HL-60 (cell line): ENCODE measurements around the gene SLC12A7.

ENCODE experiments used
- DNase-seq, 2 experiments: peaks; one replicate each; pipeline ENCODE4 v3.0.0-alpha.2; 2010 to 2020; ENCODE audit warnings: low read depth in 1 of 2, low spot score in 1 of 2
- H3K27ac ChIP-seq: fragments of 250-450 bp; sonication (Bioruptor Pico); replicated peaks from 2 replicates; pipeline ENCODE4 v1.5.1; 2020; ENCODE audit warnings: mild to moderate bottlenecking, moderate library complexity
- H3K27me3 ChIP-seq: fragments of 250-450 bp; sonication (Bioruptor Pico); 2 replicates; pipeline ENCODE4 v1.5.1; 2021; ENCODE audit warnings: mild to moderate bottlenecking, moderate library complexity; ENCODE audit not compliant: insufficient read depth, poor library complexity, severe bottlenecking
- H3K4me3 ChIP-seq: replicated peaks from 2 replicates; pipeline ENCODE4 v1.5.1; 2011; ENCODE audit warnings: mild to moderate bottlenecking, control low read depth, low read length; ENCODE audit not compliant: insufficient read depth
- CTCF ChIP-seq: IDR thresholded peaks from one replicate; pipeline ENCODE4 v1.5.1; 2011; ENCODE audit warnings: low read length, control low read depth, inconsistent platforms; ENCODE audit not compliant: insufficient read depth
- GABPA ChIP-seq: IDR thresholded peaks from 2 replicates; pipeline ENCODE4 v1.6.1; 2012; ENCODE audit warnings: low read depth
- POLR2AphosphoS5 ChIP-seq: IDR thresholded peaks from 2 replicates; pipeline ENCODE4 v1.6.1; 2012; ENCODE audit warnings: low read depth
- REST ChIP-seq: IDR thresholded peaks from 2 replicates; pipeline ENCODE4 v1.6.1; 2012; ENCODE audit warnings: low read depth; ENCODE audit not compliant: insufficient replicate concordance
- SPI1 ChIP-seq: IDR thresholded peaks from 2 replicates; pipeline ENCODE4 v1.6.1; 2012; ENCODE audit warnings: low read depth, mild to moderate bottlenecking, borderline replicate concordance

The SLC12A7 gene

DNA sequence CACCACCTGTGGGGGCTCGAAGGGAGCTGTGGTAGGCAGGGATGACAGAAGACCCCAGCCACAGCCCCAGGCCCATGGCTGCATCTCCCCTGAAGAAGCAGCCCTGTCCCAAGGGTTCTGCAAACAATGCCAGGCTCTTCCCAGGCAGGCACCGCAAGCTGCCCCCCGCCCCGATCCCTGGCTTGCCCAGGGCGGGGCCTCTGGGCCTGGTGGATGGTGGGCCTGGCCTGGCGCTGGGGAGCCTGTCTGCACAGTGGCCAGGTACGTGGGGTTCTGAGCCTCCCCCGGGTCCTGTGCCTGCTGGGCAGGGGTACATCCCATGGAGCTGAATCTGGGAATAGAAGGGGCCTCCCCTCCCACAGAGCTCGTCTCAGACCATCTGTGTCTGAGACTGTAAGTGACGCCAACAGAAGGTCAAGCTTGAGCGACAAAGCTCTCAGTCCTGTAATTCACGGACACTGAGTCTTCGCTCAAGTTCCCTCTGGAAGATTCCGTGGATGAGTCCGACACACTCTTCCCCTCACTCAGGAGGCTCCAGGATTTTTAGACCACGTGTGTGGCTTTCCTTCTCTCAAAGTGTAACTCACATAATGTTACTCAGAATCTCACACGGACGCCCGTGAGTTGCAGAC, 4.4 kb upstream of the SLC12A7 start:
- DNase-seq: no peak

DNA sequence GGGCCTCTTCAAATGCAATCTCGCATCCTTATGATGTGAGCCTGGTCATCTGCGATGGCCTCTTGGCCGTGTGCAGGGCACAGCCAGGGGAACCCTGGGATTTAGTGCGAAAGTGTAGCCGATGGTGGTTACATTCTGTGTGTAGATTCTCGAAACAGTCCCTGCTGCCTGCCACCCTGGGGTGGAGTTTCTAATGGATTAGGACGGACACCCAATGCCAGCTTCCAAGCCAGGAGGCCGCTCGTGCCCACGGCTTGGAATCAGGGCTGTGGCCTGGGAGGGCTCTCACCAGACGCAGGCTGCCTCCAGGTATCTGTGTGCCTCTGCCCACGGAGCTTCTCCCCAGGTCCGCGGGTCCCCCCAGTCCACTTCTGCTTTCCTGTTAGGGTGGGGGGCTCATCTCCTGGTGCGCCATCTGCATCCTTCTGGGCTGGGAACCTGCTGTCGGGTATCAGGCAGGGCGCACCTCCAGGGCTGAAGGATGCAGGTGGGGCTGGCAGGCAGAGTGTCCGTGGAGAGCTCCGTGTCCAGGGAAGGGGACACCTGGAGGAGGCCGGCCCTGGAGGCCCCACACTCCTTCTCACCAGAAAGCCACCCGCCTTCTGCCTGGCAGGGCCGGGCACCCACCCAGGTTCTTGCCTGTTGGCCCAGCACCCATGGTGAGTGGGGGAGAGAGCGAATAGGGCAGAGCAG, 3.4 kb upstream of the SLC12A7 start:
- no peak for DNase-seq
- no peaks in the 10 kb centered on the region for H3K27me3 ChIP-seq
- TF ChIP-seq CTCF (no peak), SPI1 (no peak), REST (no peak), GABPA (no peak), POLR2AphosphoS5 (no peak)

More for the DNA sequence above, 4.4 kb upstream of the SLC12A7 start:
- H3K27me3 ChIP-seq: no peaks in the 10 kb centered on the region
- H3K27ac ChIP-seq: no peak overlapping the region
- H3K4me3 ChIP-seq: no peak overlapping the region
- TF ChIP-seq GABPA: no peak
- no peak for TF ChIP-seq POLR2AphosphoS5
- TF ChIP-seq REST: no peak
- TF ChIP-seq SPI1: no peak

DNA sequence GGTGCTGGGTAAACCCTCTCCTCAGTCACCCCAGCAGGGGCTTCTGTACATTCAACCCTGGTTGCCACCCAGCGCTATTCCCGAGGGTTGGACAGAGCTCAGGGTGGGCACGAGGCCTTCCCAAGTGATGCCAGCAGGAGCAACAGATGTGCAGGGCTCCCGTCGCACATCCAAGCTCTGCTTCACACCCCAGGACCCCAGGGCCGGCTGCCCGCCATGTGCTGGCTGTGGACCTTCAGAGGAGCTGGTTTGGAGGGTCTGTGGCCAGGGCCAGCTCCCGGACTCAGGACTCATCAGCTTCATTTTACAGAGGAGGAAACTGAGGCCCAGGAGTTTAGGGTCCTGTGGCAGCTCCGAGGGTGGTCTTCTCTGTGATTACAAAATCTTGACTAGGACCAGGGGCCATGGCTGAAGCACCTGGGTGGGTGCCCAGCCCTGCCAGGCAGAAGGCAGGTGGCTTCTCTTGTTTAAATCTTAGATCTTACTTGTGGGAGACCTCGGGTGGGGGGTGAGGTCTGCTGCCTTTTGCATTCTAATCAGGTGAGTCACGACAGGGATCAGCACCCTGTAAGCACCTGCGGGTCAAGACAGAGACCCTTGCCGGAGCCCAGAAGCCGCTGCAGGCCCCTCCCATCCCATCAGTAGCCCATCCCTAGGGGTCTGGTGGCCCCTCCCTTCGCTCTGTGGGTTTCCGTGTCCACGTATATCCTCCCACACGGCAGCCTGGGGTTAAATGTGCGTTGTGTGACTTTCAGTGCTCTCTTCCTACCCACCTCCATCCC, 2.1 kb upstream of the SLC12A7 start:
- no peak overlapping the region for H3K4me3 ChIP-seq
- H3K27ac ChIP-seq: no peak overlapping the region
- no peak for DNase-seq
- H3K27me3 ChIP-seq: no peaks in the 10 kb centered on the region
- TF ChIP-seq REST (no peak), POLR2AphosphoS5 (no peak), SPI1 (no peak), GABPA (no peak), CTCF (no peak)

More for the DNA sequence above, 3.4 kb upstream of the SLC12A7 start:
- Histone ChIP-seq H3K27ac (no peak overlapping the region), H3K4me3 (no peak overlapping the region)
